Measurements from ENCODE around the gene SLC29A2.

SLC29A2 gene

DNA sequence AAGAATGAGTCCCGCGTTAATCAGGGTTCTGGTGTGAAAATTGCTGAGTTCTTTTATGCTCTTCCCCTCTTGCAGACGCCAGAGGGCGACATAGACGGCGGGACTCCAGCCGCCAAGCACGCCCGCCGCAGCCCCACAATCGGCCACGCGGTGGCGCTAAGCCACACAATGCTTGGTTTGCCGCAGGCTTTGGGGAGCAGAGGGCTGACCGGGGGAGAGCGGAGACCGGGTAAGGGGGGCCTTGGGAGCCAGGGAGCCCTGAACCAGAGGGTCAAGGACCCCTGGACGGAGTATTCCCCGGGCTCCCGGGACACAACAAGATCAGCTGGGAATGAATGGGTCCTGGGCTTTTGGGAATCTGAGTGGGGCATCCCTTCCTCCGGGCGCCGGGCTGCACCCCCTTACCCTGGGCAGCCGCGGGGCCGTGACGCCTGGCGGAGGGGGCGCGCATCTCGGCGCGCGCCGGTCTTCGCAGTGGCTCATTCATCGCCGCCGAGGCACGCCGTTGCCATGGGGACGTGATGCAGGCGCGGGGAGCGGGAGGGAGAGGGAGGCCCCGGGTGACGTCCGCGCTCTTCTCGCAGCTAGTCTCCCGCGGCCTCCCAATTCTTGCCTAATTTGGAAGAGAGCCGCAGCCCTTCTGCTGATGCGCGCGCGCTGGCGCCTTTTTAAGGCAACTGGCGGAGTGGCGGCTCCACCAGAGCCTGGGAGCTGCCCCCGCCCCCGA, 37.1 kb upstream of the SLC29A2 start (continued):
- TF ChIP-seq, protein P1, sequence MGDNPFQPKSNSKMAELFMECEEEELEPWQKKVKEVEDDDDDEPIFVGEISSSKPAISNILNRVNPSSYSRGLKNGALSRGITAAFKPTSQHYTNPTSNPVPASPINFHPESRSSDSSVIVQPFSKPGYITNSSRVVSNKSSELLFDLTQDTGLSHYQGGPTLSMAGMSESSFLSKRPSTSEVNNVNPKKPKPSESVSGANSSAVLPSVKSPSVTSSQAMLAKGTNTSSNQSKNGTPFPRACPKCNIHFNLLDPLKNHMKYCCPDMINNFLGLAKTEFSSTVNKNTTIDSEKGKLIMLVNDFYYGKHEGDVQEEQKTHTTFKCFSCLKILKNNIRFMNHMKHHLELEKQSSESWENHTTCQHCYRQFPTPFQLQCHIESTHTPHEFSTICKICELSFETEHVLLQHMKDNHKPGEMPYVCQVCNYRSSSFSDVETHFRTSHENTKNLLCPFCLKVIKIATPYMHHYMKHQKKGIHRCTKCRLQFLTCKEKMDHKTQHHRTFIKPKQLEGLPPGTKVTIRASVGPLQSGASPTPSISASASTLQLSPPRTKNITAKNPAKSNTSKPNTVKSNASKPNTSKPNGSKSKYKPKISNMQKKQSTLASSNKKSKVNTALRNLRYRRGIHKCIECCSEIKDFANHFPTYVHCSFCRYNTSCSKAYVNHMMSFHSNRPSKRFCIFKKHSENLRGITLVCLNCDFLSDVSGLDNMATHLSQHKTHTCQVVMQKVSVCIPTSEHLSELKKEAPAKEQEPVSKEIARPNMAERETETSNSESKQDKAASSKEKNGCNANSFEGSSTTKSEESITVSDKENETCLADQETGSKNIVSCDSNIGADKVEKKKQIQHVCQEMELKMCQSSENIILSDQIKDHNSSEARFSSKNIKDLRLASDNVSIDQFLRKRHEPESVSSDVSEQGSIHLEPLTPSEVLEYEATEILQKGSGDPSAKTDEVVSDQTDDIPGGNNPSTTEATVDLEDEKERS (tag by site-specific recombination; IDR thresholded peaks at IDR 0.05): no peak
- TF ChIP-seq IKZF3 (tag by site-specific recombination; IDR thresholded peaks at IDR 0.05): peak; percentile 44
- TF ChIP-seq YY1 (tag by site-specific recombination; IDR thresholded peaks at IDR 0.05): no peak
- TF ChIP-seq, protein P2, sequence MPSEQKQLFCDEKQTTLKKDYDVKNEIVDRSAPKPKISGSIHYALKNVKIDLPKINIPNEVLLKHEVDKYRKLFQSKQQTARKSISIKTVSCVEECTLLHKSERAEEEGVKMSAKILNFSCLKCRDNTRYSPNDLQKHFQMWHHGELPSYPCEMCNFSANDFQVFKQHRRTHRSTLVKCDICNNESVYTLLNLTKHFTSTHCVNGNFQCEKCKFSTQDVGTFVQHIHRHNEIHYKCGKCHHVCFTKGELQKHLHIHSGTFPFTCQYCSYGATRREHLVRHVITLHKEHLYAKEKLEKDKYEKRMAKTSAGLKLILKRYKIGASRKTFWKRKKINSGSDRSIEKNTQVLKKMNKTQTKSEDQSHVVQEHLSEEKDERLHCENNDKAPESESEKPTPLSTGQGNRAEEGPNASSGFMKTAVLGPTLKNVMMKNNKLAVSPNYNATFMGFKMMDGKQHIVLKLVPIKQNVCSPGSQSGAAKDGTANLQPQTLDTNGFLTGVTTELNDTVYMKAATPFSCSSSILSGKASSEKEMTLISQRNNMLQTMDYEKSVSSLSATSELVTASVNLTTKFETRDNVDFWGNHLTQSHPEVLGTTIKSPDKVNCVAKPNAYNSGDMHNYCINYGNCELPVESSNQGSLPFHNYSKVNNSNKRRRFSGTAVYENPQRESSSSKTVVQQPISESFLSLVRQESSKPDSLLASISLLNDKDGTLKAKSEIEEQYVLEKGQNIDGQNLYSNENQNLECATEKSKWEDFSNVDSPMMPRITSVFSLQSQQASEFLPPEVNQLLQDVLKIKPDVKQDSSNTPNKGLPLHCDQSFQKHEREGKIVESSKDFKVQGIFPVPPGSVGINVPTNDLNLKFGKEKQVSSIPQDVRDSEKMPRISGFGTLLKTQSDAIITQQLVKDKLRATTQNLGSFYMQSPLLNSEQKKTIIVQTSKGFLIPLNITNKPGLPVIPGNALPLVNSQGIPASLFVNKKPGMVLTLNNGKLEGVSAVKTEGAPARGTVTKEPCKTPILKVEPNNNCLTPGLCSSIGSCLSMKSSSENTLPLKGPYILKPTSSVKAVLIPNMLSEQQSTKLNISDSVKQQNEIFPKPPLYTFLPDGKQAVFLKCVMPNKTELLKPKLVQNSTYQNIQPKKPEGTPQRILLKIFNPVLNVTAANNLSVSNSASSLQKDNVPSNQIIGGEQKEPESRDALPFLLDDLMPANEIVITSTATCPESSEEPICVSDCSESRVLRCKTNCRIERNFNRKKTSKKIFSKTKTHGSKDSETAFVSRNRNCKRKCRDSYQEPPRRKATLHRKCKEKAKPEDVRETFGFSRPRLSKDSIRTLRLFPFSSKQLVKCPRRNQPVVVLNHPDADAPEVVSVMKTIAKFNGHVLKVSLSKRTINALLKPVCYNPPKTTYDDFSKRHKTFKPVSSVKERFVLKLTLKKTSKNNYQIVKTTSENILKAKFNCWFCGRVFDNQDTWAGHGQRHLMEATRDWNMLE (tag by site-specific recombination; conservative IDR thresholded peaks at IDR 0.05; ENCODE audit: low read depth): no peak
- TF ChIP-seq ZNF2 (tag by site-specific recombination; IDR thresholded peaks at IDR 0.05): peak; percentile 91
- no peak for TF ChIP-seq SETDB1 (IDR thresholded peaks at IDR 0.05; ENCODE audit: insufficient read length, low read length)
- TF ChIP-seq ZNF184 (tag by site-specific recombination; IDR thresholded peaks at IDR 0.05): peak; percentile 56; the same call in 1 of the 2 replicates
- TF ChIP-seq ZFP3 (tag by site-specific recombination; IDR thresholded peaks at IDR 0.05; ENCODE audit: low read depth): no peak
- TF ChIP-seq ZSCAN30 (tag by site-specific recombination; IDR thresholded peaks at IDR 0.05): peak; percentile 61; the same call in 1 of the 2 replicates
- TF ChIP-seq SP7 (tag by site-specific recombination; IDR thresholded peaks at IDR 0.05): peak; percentile 76
- no peak for TF ChIP-seq ZSCAN23 (tag by site-specific recombination; IDR thresholded peaks at IDR 0.05)
- TF ChIP-seq ZNF391 (tag by site-specific recombination; IDR thresholded peaks at IDR 0.05; ENCODE audit: borderline replicate concordance, low read depth): no peak; the same call in 1 of the 2 replicates
- TF ChIP-seq TRIM28 (IDR thresholded peaks at IDR 0.05; ENCODE audit: borderline replicate concordance, low read length): no peak
- no peak for TF ChIP-seq ZNF404 (tag by site-specific recombination; IDR thresholded peaks at IDR 0.05)
- no peak for TF ChIP-seq ZNF514 (tag by site-specific recombination; IDR thresholded peaks at IDR 0.05)
- TF ChIP-seq KLF16 (tag by site-specific recombination; IDR thresholded peaks at IDR 0.05): no peak
- TF ChIP-seq ZNF341 (tag by site-specific recombination; IDR thresholded peaks at IDR 0.05; ENCODE audit: low read depth): peak; percentile 83
- no peak for TF ChIP-seq ZNF530 (tag by site-specific recombination; IDR thresholded peaks at IDR 0.05; ENCODE audit: low read depth)
- no peak for TF ChIP-seq ZNF416 (tag by site-specific recombination; IDR thresholded peaks at IDR 0.05)
- TF ChIP-seq ZNF555 (tag by site-specific recombination; conservative IDR thresholded peaks at IDR 0.05): no peak
- no peak for TF ChIP-seq EGR2 (tag by site-specific recombination; IDR thresholded peaks at IDR 0.05; ENCODE audit: low read depth)
- TF ChIP-seq, protein P3, sequence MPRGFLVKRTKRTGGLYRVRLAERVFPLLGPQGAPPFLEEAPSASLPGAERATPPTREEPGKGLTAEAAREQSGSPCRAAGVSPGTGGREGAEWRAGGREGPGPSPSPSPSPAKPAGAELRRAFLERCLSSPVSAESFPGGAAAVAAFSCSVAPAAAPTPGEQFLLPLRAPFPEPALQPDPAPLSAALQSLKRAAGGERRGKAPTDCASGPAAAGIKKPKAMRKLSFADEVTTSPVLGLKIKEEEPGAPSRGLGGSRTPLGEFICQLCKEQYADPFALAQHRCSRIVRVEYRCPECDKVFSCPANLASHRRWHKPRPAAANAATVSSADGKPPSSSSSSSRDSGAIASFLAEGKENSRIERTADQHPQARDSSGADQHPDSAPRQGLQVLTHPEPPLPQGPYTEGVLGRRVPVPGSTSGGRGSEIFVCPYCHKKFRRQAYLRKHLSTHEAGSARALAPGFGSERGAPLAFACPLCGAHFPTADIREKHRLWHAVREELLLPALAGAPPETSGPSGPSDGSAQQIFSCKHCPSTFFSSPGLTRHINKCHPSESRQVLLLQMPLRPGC (tag by site-specific recombination; IDR thresholded peaks at IDR 0.05): no peak
- 0 out of 2 replicates have a peak, but pooled peaks have one; percentile 34 for TF ChIP-seq ZNF324 (tag by site-specific recombination; IDR thresholded peaks at IDR 0.05)
- no peak for TF ChIP-seq ZNF214 (tag by site-specific recombination; IDR thresholded peaks at IDR 0.05; ENCODE audit: borderline replicate concordance)
- TF ChIP-seq, protein P4, sequence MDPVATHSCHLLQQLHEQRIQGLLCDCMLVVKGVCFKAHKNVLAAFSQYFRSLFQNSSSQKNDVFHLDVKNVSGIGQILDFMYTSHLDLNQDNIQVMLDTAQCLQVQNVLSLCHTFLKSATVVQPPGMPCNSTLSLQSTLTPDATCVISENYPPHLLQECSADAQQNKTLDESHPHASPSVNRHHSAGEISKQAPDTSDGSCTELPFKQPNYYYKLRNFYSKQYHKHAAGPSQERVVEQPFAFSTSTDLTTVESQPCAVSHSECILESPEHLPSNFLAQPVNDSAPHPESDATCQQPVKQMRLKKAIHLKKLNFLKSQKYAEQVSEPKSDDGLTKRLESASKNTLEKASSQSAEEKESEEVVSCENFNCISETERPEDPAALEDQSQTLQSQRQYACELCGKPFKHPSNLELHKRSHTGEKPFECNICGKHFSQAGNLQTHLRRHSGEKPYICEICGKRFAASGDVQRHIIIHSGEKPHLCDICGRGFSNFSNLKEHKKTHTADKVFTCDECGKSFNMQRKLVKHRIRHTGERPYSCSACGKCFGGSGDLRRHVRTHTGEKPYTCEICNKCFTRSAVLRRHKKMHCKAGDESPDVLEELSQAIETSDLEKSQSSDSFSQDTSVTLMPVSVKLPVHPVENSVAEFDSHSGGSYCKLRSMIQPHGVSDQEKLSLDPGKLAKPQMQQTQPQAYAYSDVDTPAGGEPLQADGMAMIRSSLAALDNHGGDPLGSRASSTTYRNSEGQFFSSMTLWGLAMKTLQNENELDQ (tag by site-specific recombination; IDR thresholded peaks at IDR 0.05; ENCODE audit: low read depth): no peak
- peak; percentile 60 for TF ChIP-seq ZNF394 (tag by site-specific recombination; IDR thresholded peaks at IDR 0.05; ENCODE audit: borderline replicate concordance)
- TF ChIP-seq BCL11B (tag by site-specific recombination; IDR thresholded peaks at IDR 0.05; ENCODE audit: low read depth): 0 out of 2 replicates have a peak, but pooled peaks have one; percentile 62
- TF ChIP-seq ZNF140 (tag by site-specific recombination; IDR thresholded peaks at IDR 0.05): no peak

Data from HEK293 (cell line).